Nasal cavity respiratory epithelium epithelial cell of viscerocranial mucosa (primary cell): ENCODE measurements around the gene PROZ. TPM values are rescaled to one million over a fixed set of nuclear protein-coding genes. Genes with fewer than 3 reads are reported as not detected.

Source experiments
- total RNA-seq: library from RNA; depleted of rRNA; stranded (reverse); fragments of >200 nt; gene quantifications from 2 replicates; pipeline ENCODE4 v1.2.3, GENCODE V29; 2014

PROZ gene
- total RNA-seq, result not detected in 2 replicates

GRCh38 chr13:113157929-113158747 lies at the start of gene PROZ:
Gene PROZ, plus strand, starts transcription at chr13:113158648. Its CDS starts 13 bp downstream, at chr13:113158661.

GRCh38 chr13:113122550-113123225 lies 35.8 kb upstream of the PROZ start, which contains the start of gene F10:
Gene F10, plus strand, starts transcription at chr13:113122799. Its CDS starts 57 bp downstream, at chr13:113122856.

DNA sequence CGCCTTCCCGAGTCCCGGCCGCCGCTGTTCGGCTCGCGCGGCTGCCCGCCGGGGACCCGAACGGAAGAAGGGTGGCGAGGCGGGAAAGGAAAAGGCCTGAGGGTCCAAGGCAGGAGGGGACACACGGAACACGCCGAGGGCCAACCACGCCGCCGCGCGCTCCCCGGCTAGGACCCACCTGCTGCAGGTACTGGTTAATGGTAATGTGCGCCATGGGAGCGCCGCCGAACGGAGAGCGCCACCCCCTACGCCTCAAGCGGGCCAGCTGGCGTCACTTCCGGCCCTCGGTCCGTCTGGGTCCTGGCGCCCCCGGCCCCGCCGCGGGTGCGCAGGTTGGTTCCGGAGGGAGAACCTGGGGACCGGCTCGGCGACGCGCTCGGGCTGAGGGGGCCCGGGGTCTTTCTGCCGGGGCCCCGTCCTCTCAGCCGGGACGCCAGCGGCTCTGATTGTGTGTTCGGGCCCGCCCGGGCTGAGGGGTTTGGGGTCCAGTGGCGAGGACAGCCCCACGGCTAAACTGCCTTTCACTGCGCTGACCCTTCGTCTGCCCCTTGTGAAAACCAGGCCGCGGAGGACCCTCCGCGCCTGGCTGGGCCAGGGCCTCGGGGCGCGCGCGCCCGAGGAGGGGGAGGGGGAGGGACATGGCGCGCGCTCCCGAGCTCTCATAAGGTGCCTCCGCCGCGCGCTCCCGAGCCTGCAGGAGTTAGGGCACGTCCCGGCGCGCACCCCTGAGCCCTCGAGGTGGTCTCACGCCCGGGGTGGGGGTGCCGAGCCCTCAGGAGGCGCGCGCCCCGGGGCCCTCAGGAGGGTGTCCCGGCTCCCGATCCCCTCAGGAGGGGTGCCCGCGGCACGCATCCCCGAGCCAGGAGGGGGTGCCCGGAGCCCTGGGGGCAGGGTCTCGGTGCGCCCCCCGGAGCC lies 50.2 kb downstream of the PROZ start, which contains the start of gene PCID2:
TSS of gene PCID2 (minus strand) at position 249 of the 915 bp plus-strand sequence. CDS start at position 214, 35 bp downstream.

DNA sequence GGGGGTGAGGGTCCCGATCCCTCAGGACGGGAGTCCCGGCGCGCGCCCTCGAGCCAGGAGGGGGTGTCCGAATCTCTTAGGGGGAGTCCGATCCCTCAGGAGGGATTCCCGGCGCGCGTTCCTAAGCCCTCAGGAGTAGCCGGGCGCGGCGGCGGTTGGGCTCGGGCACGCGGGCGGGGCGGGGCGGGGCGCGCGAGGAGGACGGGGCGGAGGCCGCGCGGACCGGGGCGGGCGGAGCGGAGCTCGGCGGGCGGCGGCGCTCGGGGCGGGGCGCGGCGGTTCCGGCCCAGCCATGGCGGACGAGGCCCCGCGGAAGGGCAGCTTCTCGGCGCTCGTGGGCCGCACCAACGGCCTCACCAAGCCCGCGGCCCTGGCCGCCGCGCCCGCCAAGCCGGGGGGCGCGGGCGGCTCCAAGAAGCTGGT lies 50.9 kb downstream of the PROZ start, which contains the start of gene CUL4A:
TSS of gene CUL4A (plus strand) at position 278 of the 423 bp plus-strand sequence. CDS start at position 293, 15 bp downstream.

Other genes starting within 250 kb of the PROZ start
- under 0.01 and 0.50 TPM in 2 replicates for gene MCF2L, start 189.4 kb upstream of the PROZ start, total RNA-seq
- not detected in 2 replicates for gene F7, start 52.9 kb upstream of the PROZ start, total RNA-seq
- not detected in 2 replicates for gene F10, start 35.8 kb upstream of the PROZ start, total RNA-seq
- gene PCID2, start 50.0 kb downstream of the PROZ start, total RNA-seq, result 46.1 and 72.5 TPM in 2 replicates
- 118 and 166 TPM in 2 replicates for gene CUL4A, start 51.0 kb downstream of the PROZ start, total RNA-seq
- gene LAMP1, start 138.6 kb downstream of the PROZ start, total RNA-seq, result 250 and 365 TPM in 2 replicates
- 6.5 and 9.3 TPM in 2 replicates for gene GRTP1, start 205.5 kb downstream of the PROZ start, total RNA-seq